GM19099 (cell line): ENCODE data around the gene OLFML1.

Source experiments
- POLR2A ChIP-seq: IDR thresholded peaks from 3 replicates; pipeline ENCODE4 v1.6.1; 2011; ENCODE audit warnings: low read depth; ENCODE audit not compliant: insufficient read length; ENCODE audit errors: extremely low read depth

OLFML1 gene

GRCh38 chr11:7494086-7494745 is 8.9 kb downstream of the OLFML1 start:
- no peak for TF ChIP-seq POLR2A

- TF ChIP-seq POLR2A: no peak
Measured at GRCh38 chr11:7495882-7496551, 10.7 kb downstream of the OLFML1 start.

GRCh38 chr11:7498193-7498592 is 12.9 kb downstream of the OLFML1 start:
- no peak for TF ChIP-seq POLR2A

DNA sequence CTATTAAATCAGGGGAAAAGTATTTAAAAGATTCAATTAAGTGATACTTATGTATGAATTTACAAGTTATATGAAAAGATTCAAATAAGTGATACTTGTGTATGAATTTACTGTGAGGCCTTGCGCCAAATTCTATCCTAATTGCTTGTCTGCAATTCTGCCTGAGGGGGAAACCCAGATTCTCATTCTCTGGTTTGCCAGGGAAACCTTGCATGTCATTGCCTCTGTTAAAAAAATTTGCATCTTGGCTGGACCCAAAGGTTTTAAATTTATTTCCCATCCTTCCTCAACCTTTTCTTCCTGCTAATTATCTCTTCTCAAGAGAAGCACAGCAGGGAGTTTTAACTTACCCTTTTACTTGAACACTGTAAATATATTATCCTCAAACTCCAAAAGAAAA is 13.8 kb downstream of the OLFML1 start:
- TF ChIP-seq POLR2A: no peak

DNA sequence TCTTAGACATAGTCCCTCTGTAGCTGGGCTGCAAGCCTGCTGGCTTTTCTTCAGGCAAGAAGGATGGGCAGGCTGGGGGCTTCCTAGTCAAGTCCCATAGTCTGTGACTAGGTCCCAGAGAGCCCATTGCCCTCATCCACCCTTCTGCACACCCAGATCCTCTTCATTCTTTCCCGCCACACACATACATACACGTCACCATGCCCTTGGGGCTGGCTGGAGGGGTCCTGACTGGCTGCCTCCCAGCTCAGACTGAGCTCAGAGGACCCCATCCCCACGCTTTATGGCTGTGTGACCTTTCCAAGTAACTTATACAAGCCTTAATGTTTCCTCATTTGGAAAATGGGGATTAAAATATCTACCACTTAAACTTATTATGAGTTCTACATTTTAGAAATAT is 14.9 kb downstream of the OLFML1 start:
- no peak for TF ChIP-seq POLR2A

DNA sequence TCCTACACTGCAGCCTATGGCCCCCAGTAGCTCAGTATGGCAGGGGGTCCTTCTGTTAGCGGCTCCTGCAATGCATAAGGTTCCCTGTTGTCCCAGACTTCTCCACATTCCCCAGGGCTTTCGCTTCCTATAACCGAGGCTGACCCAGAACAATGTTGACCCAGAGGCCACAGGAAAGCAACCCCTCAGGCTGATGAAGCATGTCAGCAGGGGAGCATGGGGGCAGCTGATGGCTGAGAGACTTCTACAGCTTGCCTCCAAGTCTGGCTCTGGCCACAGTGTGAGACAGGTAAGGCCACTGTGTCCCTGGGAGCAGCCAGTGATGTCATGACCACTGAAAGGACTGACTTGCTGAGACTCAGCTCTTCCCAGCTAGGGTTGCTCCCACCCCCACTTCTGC is 15.9 kb downstream of the OLFML1 start:
- TF ChIP-seq POLR2A: no peak

DNA sequence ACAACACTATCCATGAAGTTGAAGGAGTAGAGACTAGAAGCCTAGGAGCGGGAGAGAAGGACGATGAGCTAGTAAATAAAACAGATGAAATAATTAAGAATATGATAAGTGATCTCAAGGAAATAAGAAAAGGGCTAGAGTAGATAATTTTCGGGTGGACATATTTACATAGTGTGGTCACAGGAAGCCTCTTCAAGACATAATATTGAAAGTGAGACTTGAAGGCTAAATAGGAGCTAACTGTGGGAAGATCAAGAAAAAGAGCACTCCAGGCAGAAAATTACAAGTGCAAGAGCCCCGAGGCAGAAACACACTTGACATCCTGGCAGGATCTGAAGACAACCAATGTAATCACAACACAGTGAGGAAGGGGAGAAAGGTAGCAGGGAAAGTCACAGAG is 16.6 kb downstream of the OLFML1 start:
- TF ChIP-seq POLR2A: no peak

DNA sequence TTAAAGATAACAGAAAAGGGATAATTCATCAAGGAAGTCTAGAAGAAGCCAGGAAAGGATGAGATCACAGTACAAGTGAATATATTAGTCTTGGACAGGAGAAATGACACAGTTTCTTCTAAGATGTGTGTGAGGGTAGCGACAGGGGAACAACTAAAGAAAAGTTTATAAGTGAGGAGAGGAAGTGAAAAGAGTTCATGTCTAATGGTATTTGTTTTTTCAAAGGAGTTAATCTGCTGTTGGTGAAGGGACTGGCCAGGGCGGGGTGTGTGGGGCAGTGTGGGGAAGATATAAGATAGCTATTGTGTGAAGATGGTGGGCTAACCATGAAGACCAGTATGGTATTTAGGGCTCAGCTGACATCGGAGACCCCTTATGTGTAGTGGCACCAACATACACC is 20.9 kb downstream of the OLFML1 start:
- TF ChIP-seq POLR2A: no peak

DNA sequence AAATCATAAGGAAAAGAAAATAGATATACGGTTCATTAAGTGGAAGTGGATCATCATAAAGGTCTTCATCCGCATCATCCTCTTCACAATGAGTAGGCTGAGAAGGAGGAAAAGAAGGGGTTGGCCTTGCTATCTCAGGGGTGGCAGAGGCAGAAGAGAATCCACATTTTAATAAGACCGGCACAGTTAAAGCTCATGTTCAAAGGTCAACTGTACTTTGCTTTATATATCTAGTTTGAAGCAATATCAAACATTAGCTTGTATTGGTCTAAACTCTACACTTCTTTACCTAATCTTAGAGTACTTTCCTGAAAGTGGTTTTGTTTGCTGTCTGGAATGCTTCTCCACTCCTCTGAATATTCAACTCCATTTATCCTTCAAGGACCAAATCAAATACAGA is 22.8 kb downstream of the OLFML1 start:
- TF ChIP-seq POLR2A: no peak

GRCh38 chr11:7509966-7510365 is 24.7 kb downstream of the OLFML1 start:
- no peak for TF ChIP-seq POLR2A

- no peak for TF ChIP-seq POLR2A
Measured at GRCh38 chr11:7511401-7511800, 26.1 kb downstream of the OLFML1 start.

DNA sequence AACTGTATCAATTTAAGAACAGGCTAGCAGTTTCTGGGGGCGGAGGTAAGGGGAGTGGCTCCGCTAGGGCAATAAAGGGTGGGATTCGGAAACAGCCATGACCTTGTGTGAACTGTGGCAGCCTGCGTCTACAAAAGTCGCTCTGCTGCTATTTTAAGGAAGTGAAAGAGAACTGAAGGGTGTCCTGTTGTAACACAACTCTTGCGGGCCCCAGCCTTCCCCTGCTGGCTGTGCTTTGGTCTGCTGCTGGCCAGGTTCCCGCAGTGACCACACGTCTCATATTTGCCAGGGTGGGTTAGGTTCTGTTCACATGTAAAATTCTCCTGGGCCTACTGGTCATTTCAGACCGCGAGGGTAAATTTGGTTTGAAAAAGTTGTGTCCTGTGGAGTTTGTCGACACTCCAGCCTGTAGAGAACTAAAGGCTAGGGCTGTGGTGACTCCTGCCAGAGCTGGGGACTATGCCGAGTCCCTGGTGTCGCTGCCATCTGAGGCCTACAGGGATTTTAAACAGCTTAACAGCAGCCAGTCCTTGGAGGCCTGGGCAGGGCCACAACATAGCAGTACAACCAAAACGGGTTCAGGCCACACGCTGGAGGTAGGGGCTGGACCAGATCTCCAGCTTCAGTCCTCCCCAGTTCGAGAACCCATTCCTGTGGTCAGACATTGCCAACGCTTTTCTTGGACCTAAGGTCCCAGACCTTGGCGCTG is 27.4 kb downstream of the OLFML1 start:
- peak; percentile 47 for TF ChIP-seq POLR2A

GRCh38 chr11:7513234-7514098 is 28.2 kb downstream of the OLFML1 start, which contains the start of gene PPFIBP2:
Gene PPFIBP2, plus strand, starts transcription at chr11:7513999. Its CDS starts 35,477 bp downstream, at chr11:7549476.
- TF ChIP-seq POLR2A: peak; percentile 71

GRCh38 chr11:7514099-7514591 is 28.8 kb downstream of the OLFML1 start:
- no peak for TF ChIP-seq POLR2A

DNA sequence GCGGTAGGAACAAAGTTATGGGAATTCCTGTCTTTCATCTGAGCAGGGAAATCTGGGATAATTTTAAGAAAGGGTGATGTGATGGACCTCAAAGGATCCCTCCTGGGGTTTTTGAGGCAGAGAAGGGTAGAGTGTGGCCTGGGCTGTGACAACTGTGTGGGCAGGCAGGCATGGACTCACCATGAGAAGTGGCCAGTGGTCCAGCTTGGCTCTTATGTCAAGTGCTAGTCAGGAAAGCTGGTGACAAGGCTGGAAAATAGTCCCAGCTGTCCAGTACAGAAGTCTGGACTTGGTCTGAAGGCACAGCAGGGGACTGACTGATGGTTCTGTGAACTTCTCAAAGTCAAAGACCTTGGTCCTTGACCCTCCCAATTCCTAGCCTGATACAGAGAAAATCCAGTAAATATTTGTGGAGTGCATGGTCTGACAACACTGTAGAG is 30.2 kb downstream of the OLFML1 start:
- no peak for TF ChIP-seq POLR2A
